ENCODE measurements around the gene PSAPL1.
A peak's percentile ranks its signal among the peaks of the same experiment; 100 is the strongest.

The PSAPL1 gene

DNA sequence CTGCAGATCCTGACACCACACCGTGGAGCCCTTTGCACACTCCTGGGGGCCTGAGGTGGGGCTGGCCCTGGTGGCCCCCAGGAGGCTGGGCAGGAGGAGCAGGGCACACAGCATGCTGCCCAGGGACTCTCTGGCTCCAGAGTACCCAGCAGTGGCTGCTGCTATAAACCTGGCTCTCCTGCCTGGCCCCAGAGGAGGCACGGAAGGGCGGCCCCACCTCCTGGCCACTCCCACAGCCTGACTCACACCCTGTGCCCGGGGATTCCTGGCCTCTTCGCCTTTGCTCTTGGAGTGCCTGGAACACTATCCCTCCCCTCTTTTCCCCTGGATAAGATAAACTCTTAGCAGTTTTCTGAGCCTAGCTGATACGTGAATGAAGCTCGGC lies at the start of gene PSAPL1:
Gene PSAPL1, minus strand, starts transcription at position 165 of the 385 bp plus-strand sequence. Its CDS starts 51 bp downstream, at position 114.
- peak; percentile 90 for DNase-seq (ENCODE audit: insufficient read length, low spot score)
- no peak for TF ChIP-seq POLR2A (IDR thresholded peaks at IDR 0.05; ENCODE audit: low read depth, low read length)
- peak; percentile 57 for FAIRE-seq

DNA sequence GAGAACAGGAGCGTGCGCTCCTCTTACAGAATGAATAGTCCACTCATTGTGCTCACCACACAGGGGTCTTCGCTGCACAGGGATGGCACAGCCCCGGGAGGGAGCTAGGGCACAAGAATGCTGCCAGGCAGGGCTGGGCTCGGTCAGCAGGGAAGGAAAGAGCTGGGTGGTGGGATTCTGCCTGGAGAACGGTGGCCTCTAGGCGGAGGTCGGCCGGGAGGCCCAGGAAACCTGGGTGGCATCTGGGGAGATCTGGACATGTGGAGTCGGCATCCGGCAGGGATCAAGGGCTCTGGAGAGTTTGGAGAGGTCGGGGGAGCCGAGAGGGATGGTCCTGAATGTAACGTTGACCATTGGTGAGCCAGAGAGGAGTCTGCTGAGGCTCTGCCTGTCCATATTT lies 46.5 kb upstream of the PSAPL1 start:
- no peak for FAIRE-seq
- no peak for TF ChIP-seq POLR2A (IDR thresholded peaks at IDR 0.05; ENCODE audit: low read depth, low read length)
- no peak for DNase-seq (ENCODE audit: insufficient read length, low spot score)

GRCh38 chr4:7480423-7480822 lies 45.7 kb upstream of the PSAPL1 start:
- no peak for DNase-seq (ENCODE audit: insufficient read length, low spot score)
- no peak for FAIRE-seq
- TF ChIP-seq POLR2A (IDR thresholded peaks at IDR 0.05; ENCODE audit: low read depth, low read length), result no peak

DNA sequence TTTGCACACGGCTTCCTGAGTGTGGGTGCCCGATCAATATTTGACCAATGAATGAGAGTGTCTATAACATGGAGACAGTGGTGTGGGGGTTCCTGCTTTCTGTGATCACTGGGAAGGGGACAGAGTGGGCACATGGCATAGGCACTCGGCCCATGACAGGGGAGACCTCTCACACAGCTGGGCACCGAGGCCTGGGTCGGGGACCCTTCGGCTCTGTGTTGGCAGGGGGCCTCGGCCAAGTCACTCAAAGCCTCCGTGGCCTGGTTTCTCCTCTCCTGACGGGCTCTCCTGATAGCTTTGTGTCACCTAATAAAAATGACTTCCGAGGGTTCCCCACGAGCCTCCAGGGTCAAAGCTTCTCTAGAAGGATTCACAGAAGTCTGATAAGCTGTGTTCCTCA lies 43.9 kb upstream of the PSAPL1 start:
- TF ChIP-seq POLR2A (IDR thresholded peaks at IDR 0.05; ENCODE audit: low read depth, low read length), result no peak
- DNase-seq (ENCODE audit: insufficient read length, low spot score) (no peak), FAIRE-seq (no peak)

DNA sequence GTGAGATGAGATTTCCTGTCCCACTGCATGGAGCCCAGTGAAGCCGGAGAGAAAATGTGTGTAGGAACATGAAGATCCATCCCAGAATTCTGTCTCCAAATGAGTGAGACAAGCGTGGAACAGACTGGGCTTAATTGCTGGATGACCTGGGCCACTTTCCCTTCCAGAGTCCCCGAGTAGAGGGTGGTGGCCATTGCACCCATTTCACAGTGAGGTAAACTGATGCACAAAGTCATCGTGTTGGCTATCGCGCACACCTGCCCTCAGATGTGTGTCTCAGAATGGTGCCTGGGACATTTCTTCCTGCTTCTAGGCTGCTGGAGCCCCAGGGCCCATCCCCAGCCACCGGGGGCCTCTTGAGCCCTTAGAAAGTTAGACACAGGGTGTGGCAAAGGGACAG lies 43.0 kb upstream of the PSAPL1 start:
- no peak for TF ChIP-seq POLR2A (IDR thresholded peaks at IDR 0.05; ENCODE audit: low read depth, low read length)
- DNase-seq (ENCODE audit: insufficient read length, low spot score) (no peak), FAIRE-seq (no peak)

DNA sequence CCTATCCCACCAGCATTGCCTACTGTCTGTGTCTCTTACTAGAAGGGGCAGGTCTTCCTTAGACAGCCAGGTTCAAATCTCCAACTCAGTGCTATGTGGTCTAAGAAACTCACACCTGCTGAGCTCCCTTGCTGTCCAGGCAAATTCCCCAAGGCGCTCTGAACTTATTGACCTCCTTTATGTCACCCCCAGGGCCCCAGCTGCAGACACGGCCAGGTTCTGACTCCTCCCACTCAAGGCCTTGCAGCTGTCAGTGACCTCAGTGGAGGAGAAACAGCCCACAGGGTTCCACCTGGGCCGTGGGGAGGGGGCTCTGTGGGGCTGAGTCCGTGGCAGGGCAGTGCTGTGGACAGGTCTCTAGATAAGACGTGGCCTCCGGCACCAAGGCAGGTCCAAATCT lies 42.1 kb upstream of the PSAPL1 start:
- FAIRE-seq (no peak), DNase-seq (ENCODE audit: insufficient read length, low spot score) (no peak)
- TF ChIP-seq POLR2A (IDR thresholded peaks at IDR 0.05; ENCODE audit: low read depth, low read length), result no peak

DNA sequence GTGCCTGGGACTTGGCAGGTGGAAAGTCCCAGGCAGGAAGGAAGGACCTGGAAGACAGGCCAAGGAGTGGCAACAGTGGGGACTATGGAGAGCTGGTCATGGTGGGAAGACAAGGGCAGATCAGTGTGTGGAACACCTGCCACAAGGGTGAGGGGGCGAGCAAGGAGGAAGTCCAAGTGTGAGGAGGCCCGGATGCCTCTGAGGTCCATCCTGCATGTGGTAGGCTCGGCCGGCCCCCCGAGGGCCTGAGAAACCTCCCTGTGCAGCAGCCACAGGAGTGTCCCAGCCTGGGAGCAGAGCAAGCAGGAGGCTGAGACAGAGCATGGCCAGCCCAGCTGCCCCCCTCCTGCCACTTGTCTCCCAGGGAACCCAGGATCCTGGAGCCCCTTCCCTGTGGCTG lies 40.5 kb upstream of the PSAPL1 start:
- TF ChIP-seq POLR2A (IDR thresholded peaks at IDR 0.05; ENCODE audit: low read depth, low read length), result no peak
- FAIRE-seq, result no peak
- no peak for DNase-seq (ENCODE audit: insufficient read length, low spot score)

GRCh38 chr4:7474320-7474719 lies 39.6 kb upstream of the PSAPL1 start:
- FAIRE-seq, result no peak
- no peak for DNase-seq (ENCODE audit: insufficient read length, low spot score)
- no peak for TF ChIP-seq POLR2A (IDR thresholded peaks at IDR 0.05; ENCODE audit: low read depth, low read length)

- DNase-seq (ENCODE audit: insufficient read length, low spot score), result no peak
- FAIRE-seq, result no peak
- TF ChIP-seq POLR2A (IDR thresholded peaks at IDR 0.05; ENCODE audit: low read depth, low read length), result no peak
Measured at GRCh38 chr4:7473081-7473480, 38.4 kb upstream of the PSAPL1 start.

GRCh38 chr4:7472442-7473013 lies 37.8 kb upstream of the PSAPL1 start:
- DNase-seq (ENCODE audit: insufficient read length, low spot score) (no peak), FAIRE-seq (no peak)
- no peak for TF ChIP-seq POLR2A (IDR thresholded peaks at IDR 0.05; ENCODE audit: low read depth, low read length)

DNA sequence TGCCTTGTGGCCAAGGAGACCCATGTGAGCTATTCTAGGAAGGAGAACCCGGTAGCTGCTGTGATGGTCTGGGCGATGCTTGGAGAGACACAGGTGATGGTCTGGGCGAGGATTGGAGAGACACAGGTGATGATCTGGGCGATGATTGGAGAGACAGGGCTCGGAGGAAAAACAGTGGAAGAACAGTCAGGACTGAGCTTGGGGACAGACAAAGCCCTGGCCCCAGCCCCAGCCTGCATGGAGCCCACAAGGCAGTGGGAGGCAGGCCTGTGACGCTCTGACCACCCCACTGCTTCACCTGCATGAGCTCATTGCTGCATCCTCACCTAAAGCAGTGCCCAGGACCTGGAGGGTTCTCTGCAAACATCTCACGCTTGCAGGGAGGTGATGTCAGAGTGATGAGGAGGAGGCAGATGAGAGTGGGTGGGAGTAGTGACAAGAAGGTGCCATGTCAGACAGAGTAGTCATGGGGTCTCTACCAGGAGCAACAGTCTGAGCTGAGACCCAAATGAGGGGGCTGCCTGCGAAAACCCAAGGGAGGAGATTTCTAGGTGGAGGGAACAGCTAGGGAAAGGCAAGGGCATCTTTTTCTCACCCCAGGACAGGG lies 35.9 kb upstream of the PSAPL1 start:
- no peak for DNase-seq (ENCODE audit: insufficient read length, low spot score)
- no peak for FAIRE-seq
- no peak for TF ChIP-seq POLR2A (IDR thresholded peaks at IDR 0.05; ENCODE audit: low read depth, low read length)

GRCh38 chr4:7470111-7470510 lies 35.4 kb upstream of the PSAPL1 start:
- no peak for DNase-seq (ENCODE audit: insufficient read length, low spot score)
- no peak for TF ChIP-seq POLR2A (IDR thresholded peaks at IDR 0.05; ENCODE audit: low read depth, low read length)
- FAIRE-seq, result no peak

DNA sequence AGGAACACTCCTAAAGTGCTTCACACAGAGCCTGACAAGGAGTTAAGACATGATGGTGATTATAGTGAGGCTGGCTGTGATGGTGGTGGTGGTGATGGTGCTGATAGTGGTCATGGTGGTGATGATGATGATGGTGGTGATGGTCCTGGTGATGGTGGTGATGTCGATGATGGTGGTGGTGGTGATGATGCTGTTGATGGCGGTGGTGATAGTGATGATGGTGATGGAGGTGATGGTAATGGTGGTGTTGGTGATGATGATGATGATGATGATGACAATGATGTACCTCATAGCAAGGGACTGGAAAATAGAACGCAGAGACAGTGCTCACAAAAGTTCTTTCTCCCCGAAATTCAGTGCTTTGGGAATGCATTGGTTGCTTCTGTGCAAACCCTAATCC lies 34.3 kb upstream of the PSAPL1 start:
- FAIRE-seq (no peak), DNase-seq (ENCODE audit: insufficient read length, low spot score) (no peak)
- no peak for TF ChIP-seq POLR2A (IDR thresholded peaks at IDR 0.05; ENCODE audit: low read depth, low read length)

GRCh38 chr4:7467471-7467870 lies 32.7 kb upstream of the PSAPL1 start:
- DNase-seq (ENCODE audit: insufficient read length, low spot score) (no peak), FAIRE-seq (no peak)
- no peak for TF ChIP-seq POLR2A (IDR thresholded peaks at IDR 0.05; ENCODE audit: low read depth, low read length)

GRCh38 chr4:7466904-7467303 lies 32.2 kb upstream of the PSAPL1 start:
- FAIRE-seq, result no peak
- no peak for DNase-seq (ENCODE audit: insufficient read length, low spot score)
- TF ChIP-seq POLR2A (IDR thresholded peaks at IDR 0.05; ENCODE audit: low read depth, low read length), result no peak

All from H54 (cell line).